ENCODE data around the gene R3HDM1.

DNA sequence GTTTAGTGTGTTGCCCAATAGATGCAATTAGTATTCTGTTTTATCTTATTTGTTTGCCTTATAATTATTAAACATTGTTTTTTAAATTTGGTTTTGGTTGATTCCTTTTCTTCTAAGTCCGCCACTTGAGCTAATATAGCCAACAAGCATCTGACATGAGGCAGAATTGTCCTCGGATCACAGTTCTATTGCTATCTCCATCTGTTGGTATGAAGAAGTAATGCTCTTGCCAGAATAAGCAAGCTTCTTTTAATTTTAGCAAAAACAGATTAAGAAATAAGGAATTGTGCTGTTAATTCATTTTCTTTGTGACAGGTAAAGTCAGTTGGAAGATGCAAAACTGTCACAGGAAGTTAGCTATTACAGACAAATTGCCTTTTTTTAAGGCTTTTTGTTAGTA lies 54.3 kb downstream of the R3HDM1 start:
- TF ChIP-seq POLR2AphosphoS5 (IDR thresholded peaks at IDR 0.05; ENCODE audit: borderline replicate concordance, low read depth, low read length) (no peak), EZH2 (IDR thresholded peaks at IDR 0.05) (no peak)

Measured in SK-N-MC (cell line).